ENCODE results near the gene CNR2. TPM values are rescaled to one million over a fixed set of nuclear protein-coding genes. Genes with fewer than 3 reads are reported as not detected.
"Not testable (repeated sequence)": the region's sequence is repeated elsewhere in the genome, so short reads cannot be mapped to it uniquely, and the experiment has no call there.

CNR2 gene
- total RNA-seq, 4 donors from 2014 or later, result 0.06 to 0.09 TPM; not detected in 2

GRCh38 chr1:23908453-23909341 is 4.5 kb downstream of the CNR2 start:
- ATAC-seq (ENCODE audit: low FRiP score), result no peak
- no peak for DNase-seq (ENCODE audit: low spot score)
- no peak for TF ChIP-seq CTCF (IDR thresholded peaks at IDR 0.05)

GRCh38 chr1:23906731-23907130 is 6.4 kb downstream of the CNR2 start:
- ATAC-seq (ENCODE audit: low FRiP score) (no peak), DNase-seq (ENCODE audit: low spot score) (no peak)
- no peak for TF ChIP-seq CTCF (IDR thresholded peaks at IDR 0.05)

GRCh38 chr1:23905461-23906025 is 7.6 kb downstream of the CNR2 start:
- ATAC-seq (ENCODE audit: low FRiP score) (no peak), DNase-seq (ENCODE audit: low spot score) (no peak)
- no peak for TF ChIP-seq CTCF (IDR thresholded peaks at IDR 0.05)

- ATAC-seq (ENCODE audit: low FRiP score) (no peak), DNase-seq (ENCODE audit: low spot score) (no peak)
- TF ChIP-seq CTCF (IDR thresholded peaks at IDR 0.05), result no peak
These were observed 8.3 kb downstream of the CNR2 start for GRCh38 chr1:23904748-23905357.

- DNase-seq (ENCODE audit: low spot score) (no peak), ATAC-seq (ENCODE audit: low FRiP score) (no peak)
- no peak for TF ChIP-seq CTCF (IDR thresholded peaks at IDR 0.05)
These were observed 9.4 kb downstream of the CNR2 start for GRCh38 chr1:23903754-23904153.

GRCh38 chr1:23902321-23903278 is 10.6 kb downstream of the CNR2 start:
- DNase-seq (ENCODE audit: low spot score), result no peak
- no peak for TF ChIP-seq CTCF (IDR thresholded peaks at IDR 0.05)
- ATAC-seq (ENCODE audit: low FRiP score), result peak; percentile 36

GRCh38 chr1:23900017-23900416 is 13.1 kb downstream of the CNR2 start:
- not testable (repeated sequence) for DNase-seq (ENCODE audit: low spot score); ATAC-seq (ENCODE audit: low FRiP score)

Measured in omental fat pad (tissue), 4 donors.